Lung (tissue), 12 donors: Measurements from ENCODE around the gene BRD4. TPM values are rescaled to one million over a fixed set of nuclear protein-coding genes. Genes with fewer than 3 reads are reported as not detected.

Experiments
- ATAC-seq: fragments of 200-7000 bp; cut with Tn5 transposase; one replicate; pipeline ENCODE4 v1.9.1; 2020; ENCODE audit warnings: moderate number of reproducible peaks; ENCODE audit not compliant: insufficient read depth, low FRiP score
- DNase-seq, 3 donors: peaks; one replicate each; pipeline ENCODE4 v3.0.0-alpha.2; 2013 to 2017
- H3K27ac ChIP-seq, 2 donors: one replicate each; pipeline ENCODE4 v1.5.1; 2013; ENCODE audit warnings: mild to moderate bottlenecking in 2 of 2, moderate library complexity in 2 of 2, control low read depth in 1 of 2, inconsistent platforms in 1 of 2, low read depth in 1 of 2, low read length in 1 of 2
- H3K27me3 ChIP-seq, 3 donors: one replicate each; pipeline ENCODE4 v1.5.1; 2013; ENCODE audit warnings: low read length in 2 of 3; ENCODE audit not compliant: control insufficient read depth in 3 of 3, insufficient read depth in 3 of 3
- H3K36me3 ChIP-seq, 4 donors: one replicate each; pipeline ENCODE4 v1.5.1; 2013; ENCODE audit warnings: low read length in 4 of 4, mild to moderate bottlenecking in 1 of 4, moderate library complexity in 1 of 4; ENCODE audit not compliant: control insufficient read depth in 4 of 4, insufficient read depth in 4 of 4
- H3K4me1 ChIP-seq, 5 donors: one replicate each; pipeline ENCODE4 v1.5.1; 2013; ENCODE audit warnings: low read length in 5 of 5, mild to moderate bottlenecking in 2 of 5, moderate library complexity in 1 of 5; ENCODE audit not compliant: control insufficient read depth in 5 of 5, insufficient read depth in 5 of 5
- H3K4me3 ChIP-seq: one replicate; pipeline ENCODE4 v1.5.1; 2013; ENCODE audit warnings: mild to moderate bottlenecking, control low read depth, moderate library complexity
- H3K9ac ChIP-seq, 2 donors: one replicate each; pipeline ENCODE4 v1.5.1; 2013; ENCODE audit warnings: low read length in 2 of 2, control low read depth in 1 of 2; ENCODE audit not compliant: insufficient read depth in 1 of 2
- H3K9me3 ChIP-seq, 4 donors: one replicate each; pipeline ENCODE4 v1.5.1; 2013; ENCODE audit warnings: low read length in 3 of 4, mild to moderate bottlenecking in 1 of 4, moderate library complexity in 1 of 4; ENCODE audit not compliant: control insufficient read depth in 4 of 4, insufficient read depth in 3 of 4
- WGBS, 2 donors: extraction: QIAGEN DNeasy Blood & Tissue Kit; methylation state at CpG; one replicate each; pipeline ENCODE4 v1.1.7; 2013; 5-methylcytosine and 5-hydroxymethylcytosine counted together
- polyA plus RNA-seq, 2 donors: library from polyadenylated mRNA; stranded (reverse); fragments of 200-250 nt; gene quantifications; one replicate each; pipeline ENCODE4 v1.2.1, GENCODE V29; 2013
- total RNA-seq, 2 donors: library from RNA; depleted of rRNA in 1 of 2; stranded (reverse); fragments of >200 nt in 1 of 2; gene quantifications; one replicate each; pipeline ENCODE4 v1.2.1, GENCODE V29; 2014 to 2021
- TF ChIP-seq, protein P1 (sequence below): IDR thresholded peaks from 2 replicates; pipeline ENCODE4 v1.5.1; 2012; ENCODE audit warnings: mild to moderate bottlenecking; ENCODE audit errors: control extremely low read depth, extremely low read depth
- donor health status: control.
- donor health status: control.
- donor health status: Bipolar disorder and iron deficiency.
- donor health status: healthy.
- donor health status: DM: yes; HTN: yes; CAD: no.

BRD4 gene
- total and polyA plus RNA-seq, 4 donors: 23.2 to 89.0 (median 37.7) TPM

DNA sequence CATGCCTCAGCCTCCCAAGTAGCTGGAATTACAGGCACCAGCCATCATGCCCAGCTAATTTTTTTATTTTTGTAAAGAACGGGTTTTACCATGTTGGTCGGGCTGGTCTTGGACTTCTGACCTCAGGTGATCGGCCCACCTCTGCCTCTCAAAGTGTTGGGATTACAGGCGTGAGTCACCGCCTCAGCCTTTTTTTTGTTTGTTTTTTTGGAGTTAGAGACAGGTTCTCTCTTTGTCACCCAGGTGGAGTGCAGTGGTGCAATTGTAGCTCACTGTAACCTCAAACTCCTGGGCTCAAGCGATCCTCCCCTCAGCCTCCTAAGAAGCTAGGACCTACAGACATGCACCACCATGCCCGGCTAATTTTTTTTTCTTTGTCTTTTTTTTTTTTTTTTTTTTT lies 116.0 kb downstream of the BRD4 start:
- TF ChIP-seq, protein P1, sequence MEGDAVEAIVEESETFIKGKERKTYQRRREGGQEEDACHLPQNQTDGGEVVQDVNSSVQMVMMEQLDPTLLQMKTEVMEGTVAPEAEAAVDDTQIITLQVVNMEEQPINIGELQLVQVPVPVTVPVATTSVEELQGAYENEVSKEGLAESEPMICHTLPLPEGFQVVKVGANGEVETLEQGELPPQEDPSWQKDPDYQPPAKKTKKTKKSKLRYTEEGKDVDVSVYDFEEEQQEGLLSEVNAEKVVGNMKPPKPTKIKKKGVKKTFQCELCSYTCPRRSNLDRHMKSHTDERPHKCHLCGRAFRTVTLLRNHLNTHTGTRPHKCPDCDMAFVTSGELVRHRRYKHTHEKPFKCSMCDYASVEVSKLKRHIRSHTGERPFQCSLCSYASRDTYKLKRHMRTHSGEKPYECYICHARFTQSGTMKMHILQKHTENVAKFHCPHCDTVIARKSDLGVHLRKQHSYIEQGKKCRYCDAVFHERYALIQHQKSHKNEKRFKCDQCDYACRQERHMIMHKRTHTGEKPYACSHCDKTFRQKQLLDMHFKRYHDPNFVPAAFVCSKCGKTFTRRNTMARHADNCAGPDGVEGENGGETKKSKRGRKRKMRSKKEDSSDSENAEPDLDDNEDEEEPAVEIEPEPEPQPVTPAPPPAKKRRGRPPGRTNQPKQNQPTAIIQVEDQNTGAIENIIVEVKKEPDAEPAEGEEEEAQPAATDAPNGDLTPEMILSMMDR: no peak
- WGBS, 2 donors: 81 to 87% methylated on average over 7 of the region's 7 CpGs
- Histone ChIP-seq H3K9ac (no peak overlapping the region), H3K36me3 (no peaks in the 10 kb centered on the region), H3K4me3 (no peak overlapping the region), H3K27me3 (no peaks in the 10 kb centered on the region), H3K4me1 (peaks cover 0 to 5% (median 0%) of the 10 kb centered on the region in 5 donors), H3K9me3 (no peaks in the 10 kb centered on the region), H3K27ac (no peak overlapping the region)
- no peak for DNase-seq
- ATAC-seq: no peak

- Histone ChIP-seq H3K9ac (no peak overlapping the region), H3K36me3 (no peaks in the 10 kb centered on the region), H3K4me3 (no peak overlapping the region), H3K9me3 (no peaks in the 10 kb centered on the region), H3K27ac (peak overlapping the region in 1 of 2 donors; percentile 41), H3K27me3 (no peaks in the 10 kb centered on the region), H3K4me1 (peaks cover 0 to 5% (median 0%) of the 10 kb centered on the region in 5 donors)
- 63 to 68% methylated on average over 15 of the region's 15 CpGs for WGBS, 2 donors
- TF ChIP-seq, protein P1: no peak
- DNase-seq: peak; percentile 43 to 63 (median 61)
- no peak for ATAC-seq
Observed at GRCh38 chr19:15213715-15214381, 118.5 kb downstream of the BRD4 start.

DNA sequence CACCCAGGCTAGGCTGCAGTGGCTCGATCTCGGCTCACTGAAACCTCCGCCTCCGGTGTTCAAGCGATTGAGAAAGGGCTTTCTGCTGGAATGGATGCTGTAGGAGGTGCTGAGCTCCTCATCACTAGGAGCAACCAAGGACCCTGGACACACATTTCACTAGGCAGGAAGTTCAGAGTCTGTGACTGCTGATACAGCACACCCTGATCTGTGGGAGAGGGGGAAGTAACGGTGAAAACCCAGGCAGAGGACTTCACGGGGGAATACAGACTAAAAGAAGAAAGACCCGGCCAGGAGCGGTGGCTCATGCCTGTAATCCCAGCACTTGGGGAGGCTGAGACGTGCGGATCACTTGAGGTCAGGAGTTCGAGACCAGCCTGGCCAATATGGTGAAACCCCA lies 119.6 kb downstream of the BRD4 start:
- TF ChIP-seq, protein P1: no peak
- Histone ChIP-seq H3K4me3 (no peak overlapping the region), H3K9ac (no peak overlapping the region), H3K36me3 (no peaks in the 10 kb centered on the region), H3K27ac (no peak overlapping the region), H3K27me3 (no peaks in the 10 kb centered on the region), H3K9me3 (no peaks in the 10 kb centered on the region), H3K4me1 (peaks cover 0 to 5% (median 0%) of the 10 kb centered on the region in 5 donors)
- 82 to 83% methylated on average over 12 of the region's 12 CpGs for WGBS, 2 donors
- no peak for DNase-seq
- no peak for ATAC-seq
